HUES64 (cell line): ENCODE results near the gene AQP10. TPM values are rescaled to one million over a fixed set of nuclear protein-coding genes. Genes with fewer than 3 reads are reported as not detected.
"Not testable (repeated sequence)": the region's sequence is repeated elsewhere in the genome, so short reads cannot be mapped to it uniquely, and the experiment has no call there.

Source experiments
- H3K27ac ChIP-seq: 2 replicates; pipeline ENCODE4 v1.7.0; 2013; ENCODE audit warnings: low read depth, low read length, inconsistent platforms
- H3K27me3 ChIP-seq: 2 replicates; pipeline ENCODE4 v1.6.1; 2013; ENCODE audit warnings: mild to moderate bottlenecking, low read length; ENCODE audit not compliant: insufficient read depth
- H3K36me3 ChIP-seq: 2 replicates; pipeline ENCODE4 v1.6.1; 2013; ENCODE audit warnings: mild to moderate bottlenecking, low read length; ENCODE audit not compliant: insufficient read depth
- H3K4me1 ChIP-seq: 2 replicates; pipeline ENCODE4 v1.6.1; 2013; ENCODE audit warnings: mild to moderate bottlenecking, low read length, moderate library complexity; ENCODE audit not compliant: insufficient read depth
- H3K4me3 ChIP-seq: 2 replicates; pipeline ENCODE4 v1.5.1; 2013; ENCODE audit warnings: mild to moderate bottlenecking, low read length, moderate library complexity
- H3K9ac ChIP-seq: 2 replicates; pipeline ENCODE4 v1.6.1; 2013; ENCODE audit warnings: mild to moderate bottlenecking, low read depth, low read length
- H3K9me3 ChIP-seq: 2 replicates; pipeline ENCODE4 v1.6.1; 2013; ENCODE audit warnings: low read depth, low read length; ENCODE audit not compliant: insufficient read depth
- WGBS: fragments of 150-250, 120-280 bp; methylation state at CpG from one replicate; pipeline ENCODE4 v1.1.7; 2013; ENCODE audit warnings: missing lambda C conversion rate; 5-methylcytosine and 5-hydroxymethylcytosine counted together
- polyA plus RNA-seq, 2 experiments: library from polyadenylated mRNA; stranded (reverse); fragments of 50-300 nt; gene quantifications; one replicate each; pipeline ENCODE4 v1.2.3, GENCODE V29; 2013

AQP10 gene
- polyA plus RNA-seq (2013, experiment 1 of 2), result not detected
- polyA plus RNA-seq (2013, experiment 2 of 2), result 0.38 TPM

GRCh38 chr1:154320882-154321608 lies at the start of gene AQP10:
AQP10 (plus strand) TSS chr1:154321093; CDS start chr1:154321156, 63 bp downstream.
- peaks cover 12% of the 10 kb centered on the region; the same call in 1 of the 2 replicates for H3K9me3 ChIP-seq
- WGBS, result 85% methylated on average over 9 of the region's 9 CpGs
- H3K36me3 ChIP-seq, result no peaks in the 10 kb centered on the region
- no peak within 1 kb of the TSS for H3K4me3 ChIP-seq
- no peak within 1 kb of the TSS for H3K9ac ChIP-seq
- no peak within 1 kb of the TSS for H3K27ac ChIP-seq
- H3K4me1 ChIP-seq, result no peaks in the 10 kb centered on the region
- no peaks in the 10 kb centered on the region; the same call in 1 of the 2 replicates for H3K27me3 ChIP-seq

GRCh38 chr1:154272217-154272998 lies 48.5 kb upstream of the AQP10 start, which contains the start of gene HAX1:
HAX1 (plus strand) TSS chr1:154272629; CDS start chr1:154272724, 95 bp downstream.
- H3K27ac ChIP-seq, result peak within 1 kb of the TSS; percentile 88
- WGBS, result under 1% methylated on average over 45 of the region's 47 CpGs
- no peaks in the 10 kb centered on the region for H3K27me3 ChIP-seq
- peak within 1 kb of the TSS; percentile 84 for H3K9ac ChIP-seq
- H3K36me3 ChIP-seq, result peaks cover 52% of the 10 kb centered on the region
- H3K9me3 ChIP-seq, result no peaks in the 10 kb centered on the region
- H3K4me1 ChIP-seq, result peaks cover 4% of the 10 kb centered on the region; the same call in 1 of the 2 replicates
- H3K4me3 ChIP-seq, result peak within 1 kb of the TSS; percentile 79

DNA sequence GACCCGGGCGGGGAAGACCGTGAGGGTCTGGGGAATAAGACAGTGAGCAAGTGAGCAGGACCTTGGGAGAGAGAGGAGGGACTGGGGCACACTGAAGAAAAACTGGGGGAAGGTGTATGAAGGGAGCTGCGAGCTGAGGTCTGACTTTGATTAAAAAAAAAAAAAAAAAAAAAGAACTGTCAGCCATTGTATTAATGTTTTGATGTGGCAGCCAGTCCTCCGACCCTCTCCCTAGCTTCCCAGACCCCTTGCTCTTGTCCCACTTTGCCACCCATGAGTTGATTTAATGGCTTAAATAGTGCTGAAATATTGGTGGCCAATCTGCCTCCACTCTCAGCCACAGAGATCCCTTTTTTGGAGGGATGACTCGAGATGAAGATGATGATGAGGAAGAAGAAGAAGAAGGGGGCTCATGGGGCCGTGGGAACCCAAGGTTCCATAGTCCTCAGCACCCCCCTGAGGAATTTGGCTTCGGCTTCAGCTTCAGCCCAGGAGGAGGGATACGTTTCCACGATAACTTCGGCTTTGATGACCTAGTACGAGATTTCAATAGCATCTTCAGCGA lies 47.8 kb upstream of the AQP10 start:
- Histone ChIP-seq H3K4me3 (peak overlapping the region; percentile 79), H3K36me3 (peaks cover 46% of the 10 kb centered on the region), H3K4me1 (peaks cover 4% of the 10 kb centered on the region; the same call in 1 of the 2 replicates), H3K27me3 (no peaks in the 10 kb centered on the region), H3K9me3 (no peaks in the 10 kb centered on the region), H3K27ac (peak overlapping the region; percentile 88), H3K9ac (peak overlapping the region; percentile 84)
- 61% methylated on average over 12 of the region's 13 CpGs for WGBS

DNA sequence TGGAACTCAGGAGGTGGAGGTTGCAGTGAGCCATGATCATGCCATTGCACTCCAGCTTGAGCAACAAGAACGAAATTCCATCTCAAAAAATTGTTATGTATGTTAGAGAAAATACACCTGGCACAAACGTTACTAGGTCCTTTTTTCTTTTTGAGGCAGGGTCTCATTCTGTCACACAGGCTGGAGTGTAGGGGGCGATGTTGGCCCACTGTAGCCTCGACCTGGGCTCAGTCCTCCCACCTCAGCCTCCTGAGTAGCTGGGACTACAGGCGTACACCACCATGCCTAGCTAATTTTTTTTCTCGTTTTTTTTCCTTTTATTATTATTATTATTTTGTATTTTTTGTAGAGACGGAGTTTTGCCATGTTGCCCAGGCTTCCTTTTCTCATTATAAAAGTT lies 44.1 kb upstream of the AQP10 start:
- Histone ChIP-seq H3K27me3 (no peaks in the 10 kb centered on the region), H3K36me3 (peaks cover 19% of the 10 kb centered on the region), H3K9me3 (no peaks in the 10 kb centered on the region), H3K27ac (no peak overlapping the region), H3K9ac (no peak overlapping the region), H3K4me3 (no peak overlapping the region), H3K4me1 (peaks cover 4% of the 10 kb centered on the region; the same call in 1 of the 2 replicates)
- 96% methylated on average over 4 of the region's 7 CpGs for WGBS

DNA sequence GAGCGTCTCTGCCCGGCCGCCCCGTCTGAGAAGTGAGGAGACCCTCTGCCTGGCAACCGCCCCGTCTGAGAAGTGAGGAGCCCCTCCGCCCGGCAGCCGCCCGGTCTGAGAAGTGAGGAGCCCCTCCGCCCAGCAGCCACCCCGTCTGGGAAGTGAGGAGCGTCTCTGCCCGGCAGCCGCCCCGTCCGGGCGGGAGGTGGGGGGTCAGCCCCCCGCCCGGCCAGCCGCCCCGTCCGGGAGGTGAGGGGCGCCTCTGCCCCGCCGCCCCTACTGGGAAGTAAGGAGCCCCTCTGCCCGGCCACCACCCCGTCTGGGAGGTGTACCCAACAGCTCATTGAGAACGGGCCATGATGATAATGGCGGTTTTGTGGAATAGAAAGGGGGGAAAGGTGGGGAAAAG lies 33.3 kb upstream of the AQP10 start:
- not testable (repeated sequence) for H3K9ac ChIP-seq, H3K9me3 ChIP-seq, H3K27me3 ChIP-seq, H3K4me1 ChIP-seq, H3K27ac ChIP-seq, H3K4me3 ChIP-seq, H3K36me3 ChIP-seq
- WGBS, result 94% methylated on average over 26 of the region's 30 CpGs

- WGBS, result 92% methylated on average over 3 of the region's 3 CpGs
- H3K27me3 ChIP-seq, result no peaks in the 10 kb centered on the region
- no peaks in the 10 kb centered on the region for H3K4me1 ChIP-seq
- H3K9ac ChIP-seq, result no peak overlapping the region
- no peaks in the 10 kb centered on the region for H3K9me3 ChIP-seq
- H3K4me3 ChIP-seq, result no peak overlapping the region
- no peaks in the 10 kb centered on the region for H3K36me3 ChIP-seq
- H3K27ac ChIP-seq, result no peak overlapping the region
Observed at GRCh38 chr1:154288661-154289060, 32.2 kb upstream of the AQP10 start.

- Histone ChIP-seq H3K4me1 (no peaks in the 10 kb centered on the region), H3K9me3 (peaks cover 13% of the 10 kb centered on the region), H3K9ac (no peak overlapping the region), H3K27ac (no peak overlapping the region), H3K4me3 (no peak overlapping the region), H3K36me3 (no peaks in the 10 kb centered on the region), H3K27me3 (no peaks in the 10 kb centered on the region)
- 100% methylated on average over 1 of the region's 1 CpG for WGBS
Observed at GRCh38 chr1:154290921-154291320, 30.0 kb upstream of the AQP10 start.

DNA sequence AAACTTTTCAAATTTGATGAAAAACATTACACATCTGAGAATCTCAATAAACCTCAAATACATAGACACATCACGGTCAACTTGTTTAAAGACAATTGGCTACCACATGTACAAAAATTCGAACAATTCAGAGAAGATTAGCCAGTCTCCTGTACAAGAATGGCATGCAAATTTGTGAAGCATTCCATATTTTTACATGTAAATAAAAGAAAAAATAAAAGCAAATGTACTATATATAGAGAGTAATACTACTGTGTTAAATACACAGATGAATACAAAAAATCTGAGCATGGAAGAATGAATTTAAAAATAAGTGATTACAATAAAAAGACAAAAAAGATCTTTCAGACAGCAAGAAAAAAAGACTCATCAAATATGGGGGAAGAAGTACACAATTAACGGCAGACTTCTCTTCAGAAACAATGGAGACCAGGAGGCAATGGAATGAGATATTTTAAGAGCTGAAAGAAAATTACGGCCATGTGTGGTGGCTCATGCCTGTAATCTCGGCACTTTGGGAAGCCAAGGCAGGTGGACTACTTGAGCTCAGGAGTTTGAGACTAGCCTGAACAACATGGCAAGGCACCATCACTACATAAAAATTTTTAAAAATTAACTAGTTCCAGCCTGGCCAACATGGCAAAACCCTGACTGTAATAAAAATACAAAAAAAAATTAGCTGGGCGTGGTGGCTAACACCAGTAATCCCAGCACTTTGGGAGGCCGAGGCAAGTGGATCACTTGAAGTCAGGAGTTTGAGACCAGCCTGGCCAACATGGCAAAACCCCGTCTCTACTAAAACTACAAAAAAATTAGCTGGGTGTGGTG lies 25.3 kb upstream of the AQP10 start:
- H3K4me1 ChIP-seq, result no peaks in the 10 kb centered on the region
- no peaks in the 10 kb centered on the region for H3K27me3 ChIP-seq
- no peak overlapping the region for H3K4me3 ChIP-seq
- peaks cover 13% of the 10 kb centered on the region for H3K9me3 ChIP-seq
- H3K9ac ChIP-seq, result no peak overlapping the region
- no peaks in the 10 kb centered on the region for H3K36me3 ChIP-seq
- WGBS, result 90% methylated on average over 8 of the region's 8 CpGs
- H3K27ac ChIP-seq, result no peak overlapping the region

GRCh38 chr1:154301582-154301981 lies 19.3 kb upstream of the AQP10 start:
- WGBS, result 86% methylated on average over 1 of the region's 1 CpG

GRCh38 chr1:154304664-154305337 lies 16.1 kb upstream of the AQP10 start:
- Histone ChIP-seq H3K4me3 (no peak overlapping the region), H3K9ac (no peak overlapping the region), H3K27me3 (no peaks in the 10 kb centered on the region), H3K27ac (no peak overlapping the region), H3K4me1 (no peaks in the 10 kb centered on the region), H3K9me3 (no peaks in the 10 kb centered on the region), H3K36me3 (no peaks in the 10 kb centered on the region)
- 87% methylated on average over 9 of the region's 9 CpGs for WGBS

More at GRCh38 chr1:154301582-154301981, 19.3 kb upstream of the AQP10 start:
- H3K36me3 ChIP-seq, result no peaks in the 10 kb centered on the region
- no peak overlapping the region for H3K4me3 ChIP-seq
- H3K4me1 ChIP-seq, result no peaks in the 10 kb centered on the region
- H3K9ac ChIP-seq, result no peak overlapping the region
- no peaks in the 10 kb centered on the region for H3K27me3 ChIP-seq
- H3K27ac ChIP-seq, result no peak overlapping the region
- H3K9me3 ChIP-seq, result no peaks in the 10 kb centered on the region
